GM10266 (cell line): ENCODE results near the gene PLD1.

ENCODE experiments used
- DNase-seq: peaks from one replicate; pipeline ENCODE4 v3.0.0; 2012; ENCODE audit errors: extremely low spot score
- TF ChIP-seq, protein P1 (sequence below): IDR thresholded peaks from 2 replicates; pipeline ENCODE4 v1.5.1; 2012; ENCODE audit warnings: mild to moderate bottlenecking, low read depth; ENCODE audit not compliant: control insufficient read depth, insufficient read depth; ENCODE audit errors: missing control alignments

Gene PLD1

DNA sequence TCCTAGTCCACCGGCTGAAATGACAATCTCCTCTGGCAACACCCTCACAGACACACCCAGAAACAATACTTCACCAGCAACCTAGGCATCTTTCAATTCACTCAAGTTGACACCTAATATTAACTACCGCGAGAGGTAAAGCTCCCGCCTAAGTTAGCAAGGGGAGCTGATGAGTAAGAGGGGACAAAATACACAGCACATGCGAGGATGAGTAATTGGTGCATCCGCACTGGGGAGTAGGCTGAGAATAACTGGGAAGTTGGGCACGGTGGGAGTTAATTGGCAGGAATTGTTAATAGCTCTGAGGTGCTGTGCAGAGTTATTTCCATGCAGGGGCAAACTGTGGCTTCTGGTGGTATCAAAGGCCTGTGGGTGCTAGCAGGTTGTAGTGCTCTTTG lies 14.5 kb upstream of the PLD1 start:
- no peak for DNase-seq
- TF ChIP-seq, protein P1, sequence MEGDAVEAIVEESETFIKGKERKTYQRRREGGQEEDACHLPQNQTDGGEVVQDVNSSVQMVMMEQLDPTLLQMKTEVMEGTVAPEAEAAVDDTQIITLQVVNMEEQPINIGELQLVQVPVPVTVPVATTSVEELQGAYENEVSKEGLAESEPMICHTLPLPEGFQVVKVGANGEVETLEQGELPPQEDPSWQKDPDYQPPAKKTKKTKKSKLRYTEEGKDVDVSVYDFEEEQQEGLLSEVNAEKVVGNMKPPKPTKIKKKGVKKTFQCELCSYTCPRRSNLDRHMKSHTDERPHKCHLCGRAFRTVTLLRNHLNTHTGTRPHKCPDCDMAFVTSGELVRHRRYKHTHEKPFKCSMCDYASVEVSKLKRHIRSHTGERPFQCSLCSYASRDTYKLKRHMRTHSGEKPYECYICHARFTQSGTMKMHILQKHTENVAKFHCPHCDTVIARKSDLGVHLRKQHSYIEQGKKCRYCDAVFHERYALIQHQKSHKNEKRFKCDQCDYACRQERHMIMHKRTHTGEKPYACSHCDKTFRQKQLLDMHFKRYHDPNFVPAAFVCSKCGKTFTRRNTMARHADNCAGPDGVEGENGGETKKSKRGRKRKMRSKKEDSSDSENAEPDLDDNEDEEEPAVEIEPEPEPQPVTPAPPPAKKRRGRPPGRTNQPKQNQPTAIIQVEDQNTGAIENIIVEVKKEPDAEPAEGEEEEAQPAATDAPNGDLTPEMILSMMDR, result no peak

DNA sequence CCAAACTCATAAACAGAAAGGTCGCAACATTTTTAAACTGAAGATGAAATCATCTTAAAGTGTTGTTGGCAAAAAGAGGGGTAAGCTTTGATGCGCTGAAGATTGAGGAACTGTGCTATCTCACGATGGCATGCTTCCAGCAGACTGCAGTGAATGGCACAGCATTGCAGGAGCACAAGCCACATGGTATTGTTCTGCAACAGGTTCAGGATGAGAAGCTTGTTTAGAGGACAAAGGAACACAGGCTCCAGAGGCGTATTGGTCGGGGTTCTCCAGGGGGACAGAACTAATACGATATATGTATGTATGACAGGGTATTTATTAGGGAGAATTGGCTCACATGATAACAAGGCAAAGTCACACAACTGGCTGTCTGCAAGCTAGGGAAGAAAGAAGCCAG lies 13.8 kb upstream of the PLD1 start:
- TF ChIP-seq, protein P1, result no peak
- DNase-seq, result no peak

DNA sequence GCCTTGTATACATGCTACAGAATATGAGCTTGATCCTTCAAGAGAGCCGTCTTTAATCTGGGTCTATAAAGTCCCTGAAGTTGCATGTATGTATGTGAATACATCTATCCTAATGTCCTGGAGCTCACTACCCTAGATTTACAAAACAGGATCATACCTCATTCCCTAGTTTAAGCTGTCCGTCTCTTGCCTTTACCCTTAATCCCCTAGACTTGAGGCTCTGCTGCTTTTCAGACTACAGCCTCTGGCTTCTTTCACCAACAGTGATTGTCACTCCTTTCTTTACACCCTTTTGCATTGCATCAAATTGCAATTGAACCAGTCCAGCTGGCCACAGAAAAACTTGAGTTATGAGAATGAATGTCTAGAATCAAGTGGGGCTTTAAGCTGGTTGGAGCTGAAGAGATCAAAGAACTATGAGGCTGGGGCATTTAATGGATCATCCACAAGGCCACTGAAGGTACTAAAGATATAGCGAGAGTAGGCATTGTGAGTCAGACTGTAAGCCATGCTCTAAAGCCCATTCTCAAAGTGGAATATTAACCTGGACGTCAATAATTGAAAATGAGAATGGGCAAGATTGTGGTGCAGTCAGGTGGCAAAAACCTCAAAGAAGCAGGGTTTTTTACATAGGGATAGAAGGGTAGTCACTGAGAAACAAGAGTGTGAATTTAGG lies 12.3 kb upstream of the PLD1 start:
- DNase-seq, result no peak
- TF ChIP-seq, protein P1, result no peak

DNA sequence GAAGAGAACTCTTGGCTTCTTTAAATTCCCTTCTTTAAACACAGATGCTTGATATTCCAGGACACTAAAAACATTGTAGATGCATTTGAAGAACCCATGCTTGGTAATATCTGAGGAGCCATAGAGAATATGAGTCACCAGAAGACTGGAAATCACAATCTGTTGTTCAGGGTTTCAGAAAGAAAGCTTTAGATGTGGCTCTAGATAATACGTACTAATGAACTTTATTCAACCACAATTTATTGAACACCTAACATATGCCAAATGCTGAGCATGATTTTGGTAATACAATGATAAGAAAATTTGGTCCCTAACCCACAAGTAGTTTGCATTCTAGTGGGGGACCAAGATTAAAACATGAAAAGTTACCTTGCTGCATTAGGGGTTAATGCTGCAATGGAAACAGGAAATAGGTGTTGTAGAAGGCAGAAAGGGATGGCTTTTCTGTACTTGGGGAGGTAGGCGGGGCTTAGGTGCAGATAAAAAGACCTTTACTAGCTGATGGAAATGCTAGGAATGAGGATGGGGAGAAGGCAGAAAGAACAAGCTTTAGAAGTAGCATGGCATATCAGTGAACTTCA lies 11.6 kb upstream of the PLD1 start:
- DNase-seq, result no peak
- TF ChIP-seq, protein P1, result no peak

DNA sequence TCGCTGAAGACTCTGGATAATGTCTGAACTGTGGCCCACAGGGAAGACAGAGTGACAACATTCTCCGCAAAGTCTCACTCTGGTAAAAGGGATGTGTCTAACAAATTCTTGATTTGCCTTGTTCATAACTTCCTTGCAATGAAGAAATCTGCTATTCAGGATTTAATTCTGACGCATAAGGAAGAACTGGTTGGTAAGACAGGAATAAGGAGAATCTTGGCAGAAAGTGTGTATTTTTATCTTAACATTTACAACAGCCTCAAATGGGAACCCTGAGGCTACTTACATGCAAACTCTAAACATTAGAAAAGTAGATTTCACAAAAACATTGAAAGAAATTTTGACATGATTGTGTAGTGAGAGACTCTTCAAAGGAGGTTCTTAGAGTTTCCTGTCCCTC lies 10.8 kb upstream of the PLD1 start:
- DNase-seq, result no peak
- TF ChIP-seq, protein P1, result no peak

DNA sequence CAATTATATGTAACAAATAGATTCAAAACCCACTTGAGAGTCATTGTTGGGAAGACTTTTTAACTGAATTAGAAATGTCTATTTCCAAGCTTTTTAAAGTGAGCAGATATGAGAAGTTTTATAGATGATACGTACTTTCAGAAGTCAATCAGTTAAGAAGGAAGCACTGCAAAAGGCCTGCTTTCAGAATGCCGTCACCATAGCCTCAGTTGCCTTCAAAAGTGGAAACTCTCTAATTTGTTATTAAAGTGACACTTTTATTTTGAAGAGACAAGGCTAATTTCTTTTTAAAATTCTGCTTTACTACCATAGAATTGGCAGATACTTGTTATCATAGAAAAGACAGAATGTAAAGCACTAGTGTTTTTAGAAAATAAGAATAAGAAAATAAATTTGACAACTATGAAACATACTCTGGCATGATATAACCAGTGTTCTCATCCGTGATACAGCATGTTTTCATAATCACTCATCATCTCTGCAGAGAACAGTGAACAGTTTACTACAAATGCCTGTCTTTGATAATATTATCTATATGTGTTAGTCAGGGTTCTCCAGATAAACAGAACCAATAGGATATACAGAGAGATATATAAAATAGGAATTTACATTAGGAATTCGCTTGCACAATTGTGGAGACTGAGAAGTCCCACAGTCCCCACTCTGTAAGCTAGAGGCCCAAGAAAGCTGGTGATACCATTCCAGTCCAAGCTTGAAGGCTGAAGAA lies 7.0 kb upstream of the PLD1 start:
- DNase-seq, result no peak
- TF ChIP-seq, protein P1, result no peak
